ENCODE measurements around the gene PKN1. TPM values are rescaled to one million over a fixed set of nuclear protein-coding genes. Genes with fewer than 3 reads are reported as not detected.
A peak's percentile ranks its signal among the peaks of the same experiment; 100 is the strongest.
"Not testable (repeated sequence)": the region's sequence is repeated elsewhere in the genome, so short reads cannot be mapped to it uniquely, and the experiment has no call there.

The PKN1 gene
- total RNA-seq, 1 donor from 2014 or later, result 106 TPM

- Mint-ChIP-seq H3K4me1 (ENCODE audit: low read depth) (peaks cover 18% of the 10 kb centered on the region), H3K4me3 (ENCODE audit: low read depth) (peak overlapping the region; percentile 52), H3K27ac (peak overlapping the region; percentile 94), H3K9me3 (ENCODE audit: low read depth) (no peaks in the 10 kb centered on the region), H3K36me3 (ENCODE audit: insufficient read depth) (peaks cover 6% of the 10 kb centered on the region), H3K27me3 (no peaks in the 10 kb centered on the region)
- TF ChIP-seq CTCF (IDR thresholded peaks at IDR 0.05; ENCODE audit: unreplicated experiment), result no peak
- DNase-seq (ENCODE audit: low spot score, unreplicated experiment), result no peak
Measured at GRCh38 chr19:14497228-14497921, 64.3 kb downstream of the PKN1 start.

- no peaks in the 10 kb centered on the region for H3K27me3 Mint-ChIP-seq
- no peak overlapping the region for H3K27ac Mint-ChIP-seq
- no peak for TF ChIP-seq CTCF (IDR thresholded peaks at IDR 0.05; ENCODE audit: unreplicated experiment)
- no peaks in the 10 kb centered on the region for H3K36me3 Mint-ChIP-seq (ENCODE audit: insufficient read depth)
- H3K4me1 Mint-ChIP-seq (ENCODE audit: low read depth), result peaks cover 20% of the 10 kb centered on the region
- DNase-seq (ENCODE audit: low spot score, unreplicated experiment), result no peak
- H3K4me3 Mint-ChIP-seq (ENCODE audit: low read depth), result no peak overlapping the region
- no peaks in the 10 kb centered on the region for H3K9me3 Mint-ChIP-seq (ENCODE audit: low read depth)
Measured at GRCh38 chr19:14502334-14503092, 69.4 kb downstream of the PKN1 start.

- H3K4me3 Mint-ChIP-seq (ENCODE audit: low read depth), result no peak overlapping the region
- H3K9me3 Mint-ChIP-seq (ENCODE audit: low read depth), result no peaks in the 10 kb centered on the region
- peak overlapping the region; percentile 75 for H3K27ac Mint-ChIP-seq
- no peak for TF ChIP-seq CTCF (IDR thresholded peaks at IDR 0.05; ENCODE audit: unreplicated experiment)
- peaks cover 24% of the 10 kb centered on the region for H3K4me1 Mint-ChIP-seq (ENCODE audit: low read depth)
- no peaks in the 10 kb centered on the region for H3K27me3 Mint-ChIP-seq
- no peaks in the 10 kb centered on the region for H3K36me3 Mint-ChIP-seq (ENCODE audit: insufficient read depth)
- no peak for DNase-seq (ENCODE audit: low spot score, unreplicated experiment)
Measured at GRCh38 chr19:14503285-14503684, 70.2 kb downstream of the PKN1 start.

DNA sequence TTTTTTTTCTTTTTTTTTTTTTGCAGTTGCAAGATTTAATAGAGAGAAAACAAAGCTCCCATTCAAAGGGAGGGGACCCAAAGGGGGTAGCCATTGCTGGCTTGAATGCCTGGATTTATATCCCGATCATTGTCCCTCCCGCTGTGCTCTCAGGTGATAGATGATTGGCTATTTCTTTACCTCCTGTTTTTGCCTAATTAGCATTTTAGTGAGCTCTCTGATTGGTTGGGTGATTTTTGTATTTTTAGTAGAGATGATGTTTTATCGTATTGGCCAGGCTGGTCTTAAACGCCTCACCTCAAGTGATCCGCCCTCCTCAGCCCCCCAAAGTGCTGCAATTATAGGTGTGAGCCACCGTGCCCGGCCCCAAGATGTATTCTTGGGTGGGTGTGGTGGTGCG is 71.5 kb downstream of the PKN1 start:
- H3K27ac Mint-ChIP-seq; DNase-seq (ENCODE audit: low spot score, unreplicated experiment); H3K36me3 Mint-ChIP-seq (ENCODE audit: insufficient read depth); H3K9me3 Mint-ChIP-seq (ENCODE audit: low read depth); H3K27me3 Mint-ChIP-seq; H3K4me3 Mint-ChIP-seq (ENCODE audit: low read depth): not testable (repeated sequence)
- H3K4me1 Mint-ChIP-seq (ENCODE audit: low read depth), result peaks cover 28% of the 10 kb centered on the region

DNA sequence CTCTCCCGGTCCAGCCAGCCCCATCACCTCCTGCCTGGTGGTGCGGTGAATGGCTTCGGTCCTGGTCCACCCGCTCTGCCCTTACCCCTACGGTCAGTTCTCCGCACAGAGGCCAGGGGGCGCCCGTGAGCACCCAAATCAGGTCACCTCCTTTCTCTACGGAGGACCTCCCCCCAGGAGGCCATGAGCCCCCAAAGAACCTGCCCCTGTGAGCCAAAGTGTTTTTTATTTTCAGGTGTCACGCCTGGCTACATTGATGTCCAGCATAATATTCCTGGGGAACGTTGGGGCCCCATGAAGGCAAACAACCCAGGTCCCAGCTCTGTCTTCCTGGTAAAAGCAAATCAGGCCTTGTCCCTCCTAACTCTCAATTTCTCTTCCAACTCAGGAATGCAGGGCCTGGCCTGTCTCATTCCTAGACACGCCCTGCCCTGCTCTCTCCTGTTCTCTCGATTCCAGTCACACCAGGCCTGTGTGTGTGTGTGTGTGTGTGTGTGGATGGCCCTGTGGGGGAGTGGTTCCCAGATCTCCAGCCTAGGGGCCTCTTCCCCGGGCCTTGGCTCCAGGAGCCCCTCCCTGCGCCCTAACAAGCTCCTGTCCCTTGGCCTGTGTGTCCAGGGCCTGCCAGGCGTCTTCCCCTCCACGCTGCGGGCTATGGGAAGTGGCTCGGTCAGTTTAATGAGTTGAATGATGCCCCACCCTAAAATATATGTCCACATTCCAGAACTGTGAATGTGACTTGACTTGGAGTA is 72.6 kb downstream of the PKN1 start:
- Mint-ChIP-seq H3K27ac (peak overlapping the region; percentile 96), H3K4me3 (ENCODE audit: low read depth) (peak overlapping the region; percentile 4), H3K27me3 (no peaks in the 10 kb centered on the region), H3K36me3 (ENCODE audit: insufficient read depth) (no peaks in the 10 kb centered on the region), H3K9me3 (ENCODE audit: low read depth) (no peaks in the 10 kb centered on the region), H3K4me1 (ENCODE audit: low read depth) (peaks cover 32% of the 10 kb centered on the region)
- peak; percentile 78 for TF ChIP-seq CTCF (IDR thresholded peaks at IDR 0.05; ENCODE audit: unreplicated experiment)
- DNase-seq (ENCODE audit: low spot score, unreplicated experiment), result peak; percentile 56
